Activated T-helper 17 cell treated with anti-CD3 and anti-CD28 coated beads, Interleukin-2, amount 50 U/mL, for 72 hours (primary cell): ENCODE results near the gene ZNF723. TPM values are rescaled to one million over a fixed set of nuclear protein-coding genes. Genes with fewer than 3 reads are reported as not detected.

Experiments
- total RNA-seq, 2 donors: library from RNA; stranded (reverse); gene quantifications; one replicate each; pipeline ENCODE4 v1.2.3, GENCODE V29; 2022

The ZNF723 gene
- total RNA-seq, 2 donors from 2014 or later = 0.24 TPM; not detected in 1

Other genes with a start within 250 kb of the ZNF723 start
- gene ZNF492, start 198.0 kb upstream of the ZNF723 start, total RNA-seq = under 1 TPM; 0.79 to 0.80 TPM
- gene ZNF99, start 48.1 kb upstream of the ZNF723 start, total RNA-seq = under 1 TPM in 1 of 2 donors, not detected in 1; 0.05 TPM
- under 1 TPM in 1 of 2 donors, not detected in 1; 0.13 TPM for gene ZNF728, start 170.9 kb downstream of the ZNF723 start, total RNA-seq